Esophagus squamous epithelium (tissue), 4 donors: ENCODE measurements around the gene VKORC1.

Experiments
- CTCF ChIP-seq, 6 experiments: fragments of 450-650 bp in 4 of 6; fragments of 200-600 bp in 2 of 6; sonication (generic) in 2 of 6; IDR thresholded peaks; one replicate each; pipeline ENCODE4 v1.5.1; 2016 to 2019; ENCODE audit warnings: antibody characterized with exemption in 6 of 6, mild to moderate bottlenecking in 4 of 6, moderate library complexity in 4 of 6
- POLR2A ChIP-seq, 4 donors: fragments of 450-650 bp; IDR thresholded peaks; one replicate each; pipeline ENCODE4 v1.6.1; 2017; ENCODE audit warnings: antibody characterized with exemption in 4 of 4, mild to moderate bottlenecking in 4 of 4, moderate library complexity in 3 of 4

GRCh38 chr16:31061813-31062440, 32.7 kb downstream of the VKORC1 start:
- TF ChIP-seq CTCF (IDR thresholded peaks at IDR 0.05) (no peak), POLR2A (IDR thresholded peaks at IDR 0.05) (no peak)
